Activated CD4-positive, alpha-beta T cell treated with anti-CD3 and anti-CD28 coated beads, Interleukin-2, amount 50 U/mL, for 24 hours (primary cell): Measurements from ENCODE around the gene NLRP9.

ENCODE experiments used
- DNase-seq, 2 donors: peaks; one replicate each; pipeline ENCODE4 v3.0.0-alpha.2; 2020; ENCODE audit warnings: low read depth in 1 of 2, low spot score in 1 of 2

NLRP9 gene

DNA sequence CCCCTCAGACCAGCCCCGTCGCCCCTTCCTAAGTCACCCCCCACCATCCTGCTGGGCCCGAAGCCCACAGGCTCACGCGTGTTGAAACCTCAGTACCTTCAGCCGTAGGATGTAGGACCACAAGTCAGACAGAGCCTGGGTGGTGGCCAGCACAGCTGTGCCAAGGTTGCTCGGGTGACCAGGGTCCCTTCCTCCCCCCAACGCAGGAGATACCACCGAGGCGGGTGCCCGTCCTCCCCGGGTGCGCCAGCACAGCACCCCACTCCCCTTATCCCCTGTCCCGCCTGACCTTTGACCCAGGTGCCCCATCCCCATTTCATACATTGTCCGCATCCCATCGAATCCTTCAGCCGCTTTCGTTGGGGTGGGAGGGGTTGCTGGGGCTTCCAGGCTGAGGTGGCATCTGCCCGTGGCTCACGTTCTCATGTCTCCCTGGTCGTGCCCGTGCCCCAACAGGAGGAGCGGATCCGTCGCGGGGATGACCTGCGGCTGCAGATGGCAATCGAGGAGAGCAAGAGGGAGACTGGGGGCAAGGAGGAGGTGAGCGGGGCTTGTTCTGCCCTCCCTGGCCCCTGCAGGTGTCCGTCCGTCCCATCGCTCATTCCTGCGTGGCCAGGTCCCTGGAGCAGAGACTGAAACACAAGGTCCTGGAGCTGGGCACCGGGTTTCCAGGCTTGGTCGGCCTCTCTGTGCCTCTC, 48.6 kb downstream of the NLRP9 start:
- no peak for DNase-seq

DNA sequence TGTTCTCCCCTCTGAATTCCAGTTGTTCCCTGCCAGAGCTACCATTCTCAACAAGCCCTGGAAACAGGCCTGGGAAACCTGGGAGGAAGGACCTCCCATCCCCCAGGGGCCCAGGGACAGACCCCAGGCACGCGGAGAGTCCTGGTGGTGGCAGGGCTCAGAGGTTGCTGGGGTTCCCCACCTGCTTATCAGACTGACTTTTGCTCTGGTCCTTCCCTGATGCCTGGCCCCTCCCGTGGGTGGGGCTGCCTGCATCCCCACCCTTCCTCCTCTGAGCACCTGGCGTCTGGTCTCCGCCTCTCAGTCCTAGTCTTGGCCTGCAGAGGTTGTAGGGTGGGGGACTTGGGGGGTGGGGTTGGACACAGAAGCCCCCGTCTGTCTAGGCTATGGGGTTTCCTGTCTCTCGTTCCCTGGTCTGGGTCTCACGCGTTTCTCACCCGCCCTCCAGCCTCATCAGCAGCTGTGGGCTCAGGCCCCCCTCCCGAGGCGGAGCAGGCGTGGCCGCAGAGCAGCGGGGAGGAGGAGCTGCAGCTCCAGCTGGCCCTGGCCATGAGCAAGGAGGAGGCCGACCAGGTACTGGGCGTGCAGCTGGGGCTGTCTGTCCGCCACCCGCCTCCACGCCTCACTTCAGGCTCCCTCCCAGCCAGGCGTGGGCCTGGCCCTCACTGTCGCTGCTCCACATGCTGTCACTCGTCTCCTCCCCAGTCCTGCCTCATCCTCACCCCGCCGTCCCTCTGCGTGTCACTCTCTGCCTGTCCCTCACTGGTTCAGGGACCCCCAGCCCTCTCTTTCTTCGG, 49.6 kb downstream of the NLRP9 start:
- no peak for DNase-seq

DNA sequence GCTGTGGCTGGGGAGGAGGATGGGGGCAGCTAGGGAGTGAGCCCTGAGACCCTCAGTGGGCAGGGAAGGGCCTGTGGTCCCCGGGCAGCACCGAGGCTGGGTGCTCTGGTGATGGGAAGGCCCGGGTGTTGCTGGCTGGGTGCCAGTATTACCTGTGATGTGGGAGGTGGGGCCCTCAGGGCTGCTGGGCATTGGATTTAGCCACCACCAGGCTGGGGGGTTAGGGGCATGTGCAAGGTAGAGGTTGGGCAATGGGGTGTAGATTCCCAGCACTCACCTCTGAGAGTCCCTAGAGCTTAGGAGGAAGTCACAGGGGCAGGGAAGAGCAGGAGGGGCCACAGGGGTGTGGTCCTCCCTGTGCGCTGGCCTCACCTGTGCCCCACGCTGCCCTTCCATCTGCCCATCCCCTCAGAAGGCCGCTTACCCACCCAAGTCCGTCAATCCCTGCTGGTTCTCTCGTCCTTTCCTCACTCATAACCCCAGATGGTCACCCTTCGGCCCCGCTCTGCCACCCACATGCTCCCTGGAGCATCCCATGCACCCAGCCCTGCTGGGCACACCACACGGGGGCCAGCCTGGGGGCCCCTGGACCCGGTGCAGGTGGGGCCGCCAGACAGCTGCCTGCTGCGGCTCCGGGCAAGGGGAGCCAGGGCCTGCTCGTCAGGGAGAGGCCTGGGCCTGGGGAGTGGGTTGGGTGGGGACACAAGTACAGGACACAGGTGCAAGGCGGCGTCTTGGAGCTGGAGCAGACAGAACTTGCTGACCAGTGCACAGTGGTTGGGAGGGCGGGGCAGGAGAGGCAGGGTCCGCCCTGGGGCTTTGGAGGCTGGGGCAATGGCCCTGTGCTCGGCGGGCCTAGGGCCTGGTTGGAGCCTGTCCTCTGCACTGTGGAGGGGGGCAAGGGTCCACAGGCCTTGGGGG, 50.7 kb downstream of the NLRP9 start:
- DNase-seq = no peak

DNA sequence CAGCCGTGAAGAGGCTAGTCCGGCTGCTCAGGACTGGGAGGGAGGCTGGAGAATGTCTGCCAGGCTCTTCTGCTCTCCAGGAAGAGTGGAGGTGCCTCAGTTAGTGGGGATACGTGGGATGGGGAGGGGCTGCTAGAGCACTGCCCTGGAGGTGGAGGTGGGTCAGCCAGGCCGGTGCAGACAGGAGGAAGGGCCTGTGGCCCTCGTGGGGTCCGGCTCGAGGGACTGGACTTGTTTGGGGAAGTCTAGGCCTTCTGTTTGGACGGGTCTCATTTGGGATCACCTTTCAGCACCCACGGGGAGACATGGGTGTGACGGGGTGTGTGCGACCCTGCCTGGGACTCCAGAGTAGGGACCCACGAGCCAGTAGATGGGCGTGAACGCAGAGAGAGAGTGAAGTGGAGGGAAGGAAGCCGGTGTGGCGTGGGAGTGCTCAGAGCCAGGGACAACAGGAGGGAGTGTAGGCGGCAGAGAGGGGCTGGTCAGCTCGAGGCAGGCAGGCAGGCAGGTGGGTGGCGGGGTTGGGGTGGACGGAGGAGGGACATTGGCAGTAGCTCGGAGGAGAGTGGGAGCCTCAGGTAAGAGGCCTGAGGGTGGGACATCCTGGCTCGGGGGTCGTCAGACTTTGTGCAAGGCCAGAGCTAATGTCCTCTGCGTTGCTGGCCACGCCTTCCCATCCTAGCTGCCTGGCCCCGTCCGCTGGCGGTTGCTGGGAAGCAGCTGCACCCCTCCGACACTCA, 51.7 kb downstream of the NLRP9 start:
- no peak for DNase-seq

DNA sequence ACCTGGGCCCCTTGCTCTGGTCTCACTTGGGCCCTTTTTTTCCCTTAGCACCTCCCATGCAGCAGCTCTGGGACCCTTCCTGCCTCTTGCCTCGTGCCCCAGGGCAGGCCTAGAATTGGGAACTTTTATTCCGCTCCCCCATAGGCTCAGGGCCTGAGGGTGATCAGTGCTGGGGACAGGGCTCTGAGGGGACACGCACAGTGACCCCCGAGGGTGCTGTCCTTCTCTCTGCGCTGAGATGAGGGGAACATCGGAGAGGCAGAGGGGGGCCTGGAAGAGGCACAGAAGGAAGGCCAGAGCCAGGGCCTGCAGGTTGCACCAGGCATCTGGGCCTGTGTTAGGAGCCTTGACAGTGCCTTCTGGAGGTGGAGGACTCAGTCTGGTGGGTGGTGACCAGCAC, 52.4 kb downstream of the NLRP9 start:
- no peak for DNase-seq

DNA sequence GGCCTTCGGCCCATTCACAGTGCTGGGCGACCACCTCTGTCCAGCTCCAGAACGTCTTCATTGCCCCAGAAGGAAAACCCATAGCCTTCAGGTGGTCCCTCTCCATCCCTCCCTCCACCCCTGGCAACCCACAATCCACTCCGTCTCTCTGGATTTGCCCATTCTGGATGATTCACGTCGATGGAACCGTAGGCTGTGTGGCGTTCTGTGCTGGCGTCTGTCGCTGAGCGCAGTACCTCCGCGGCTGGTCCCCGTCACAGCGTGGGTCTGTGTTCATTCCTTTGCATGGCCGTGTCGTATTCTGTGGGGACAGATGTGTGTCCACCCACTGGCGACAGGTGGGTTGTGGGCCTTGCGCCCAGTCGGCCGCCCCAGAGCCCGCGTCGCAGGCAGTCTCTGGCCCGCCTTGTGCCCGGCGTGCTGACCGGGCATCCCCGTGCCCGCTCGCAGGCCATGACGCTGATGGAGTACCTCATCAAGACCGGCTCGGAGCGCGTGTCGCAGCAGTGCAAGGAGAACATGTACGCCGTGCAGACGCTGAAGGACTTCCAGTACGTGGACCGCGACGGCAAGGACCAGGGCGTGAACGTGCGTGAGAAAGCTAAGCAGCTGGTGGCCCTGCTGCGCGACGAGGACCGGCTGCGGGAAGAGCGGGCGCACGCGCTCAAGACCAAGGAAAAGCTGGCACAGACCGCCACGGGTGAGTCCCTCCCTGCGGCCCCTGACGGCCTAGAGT, 53.1 kb downstream of the NLRP9 start:
- no peak for DNase-seq

DNA sequence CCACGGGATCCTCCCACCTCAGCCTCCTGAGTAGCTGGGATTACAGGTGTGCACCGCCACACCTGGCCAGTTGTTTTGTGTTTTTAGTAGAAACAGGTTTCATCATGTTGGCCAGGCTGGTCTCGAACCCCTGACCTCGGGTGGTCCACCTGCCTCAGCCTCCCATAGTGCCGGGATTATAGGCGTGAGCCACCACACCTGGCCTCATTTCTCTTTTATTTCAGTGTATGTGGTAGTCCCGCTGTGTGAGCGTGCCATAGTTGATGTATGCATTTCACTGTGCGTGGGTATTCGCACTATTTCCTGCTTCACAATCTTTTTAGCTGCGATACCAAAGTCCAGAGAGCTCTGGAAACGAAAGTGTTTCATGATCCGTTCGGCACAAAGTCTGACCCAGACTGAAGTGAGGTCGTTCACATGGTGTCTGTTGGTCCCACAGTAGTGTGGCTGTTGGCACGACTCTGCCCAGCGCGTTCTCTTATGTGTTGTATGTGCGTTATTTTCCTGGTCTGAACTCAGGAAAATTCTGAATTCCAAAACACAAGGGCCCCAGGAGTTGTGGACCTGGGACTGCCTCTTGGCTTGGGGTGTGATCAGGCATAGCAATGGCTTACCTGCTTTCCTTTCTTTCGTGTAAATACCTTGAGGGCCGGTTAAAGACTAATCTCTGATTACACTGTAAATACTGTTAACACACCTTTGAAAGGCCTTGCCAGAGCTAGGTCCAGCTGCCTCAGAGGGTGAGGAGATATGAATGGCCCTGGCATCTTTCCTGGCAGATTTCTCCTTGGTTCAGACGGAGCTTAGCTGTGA, 54.5 kb downstream of the NLRP9 start:
- no peak for DNase-seq

DNA sequence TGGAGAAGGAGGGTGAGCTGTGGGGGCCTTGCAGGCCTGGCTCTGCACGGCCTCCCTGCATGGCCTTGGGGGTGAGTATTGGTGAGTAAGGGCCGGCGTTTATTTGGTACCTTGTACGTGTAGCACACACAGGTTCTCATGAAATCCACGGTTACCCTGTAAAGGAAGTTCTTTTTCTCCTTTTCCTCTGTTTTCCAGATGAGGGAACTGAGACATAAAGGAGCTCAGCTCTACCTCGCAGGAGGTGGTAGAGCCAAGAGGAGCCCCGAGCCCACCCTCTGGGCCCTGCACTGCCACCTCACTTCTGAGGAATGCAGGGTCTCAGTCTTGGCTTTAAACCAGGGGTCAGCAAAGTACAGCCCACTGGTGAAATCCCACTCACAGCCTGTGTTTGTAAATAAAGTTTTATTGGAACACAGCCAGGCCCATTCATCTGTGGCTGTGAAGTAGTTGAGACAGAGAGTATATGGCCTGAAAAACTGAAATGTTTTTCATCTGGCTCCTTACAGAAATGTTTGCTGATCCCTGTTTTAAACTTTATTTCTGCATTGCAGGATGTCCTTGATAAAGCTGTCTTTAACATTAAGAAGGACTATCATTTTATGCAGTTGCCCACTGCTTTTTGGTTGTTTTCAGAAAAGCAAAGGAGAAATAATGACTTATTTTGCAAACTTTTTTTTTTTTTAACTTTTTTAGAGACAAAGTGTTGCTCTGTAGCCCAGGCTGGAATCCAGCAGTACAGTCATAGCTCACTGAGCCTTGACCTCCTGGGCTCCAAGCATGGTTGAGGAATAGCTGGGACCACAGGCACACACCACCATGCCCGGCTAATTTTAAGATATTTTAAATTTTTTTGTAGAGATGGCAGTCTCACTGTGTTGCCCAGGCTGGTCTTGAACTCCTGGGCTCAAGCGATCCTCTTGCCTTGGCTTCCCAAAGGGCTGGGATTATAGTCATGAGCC, 56.8 kb downstream of the NLRP9 start:
- no peak for DNase-seq

DNA sequence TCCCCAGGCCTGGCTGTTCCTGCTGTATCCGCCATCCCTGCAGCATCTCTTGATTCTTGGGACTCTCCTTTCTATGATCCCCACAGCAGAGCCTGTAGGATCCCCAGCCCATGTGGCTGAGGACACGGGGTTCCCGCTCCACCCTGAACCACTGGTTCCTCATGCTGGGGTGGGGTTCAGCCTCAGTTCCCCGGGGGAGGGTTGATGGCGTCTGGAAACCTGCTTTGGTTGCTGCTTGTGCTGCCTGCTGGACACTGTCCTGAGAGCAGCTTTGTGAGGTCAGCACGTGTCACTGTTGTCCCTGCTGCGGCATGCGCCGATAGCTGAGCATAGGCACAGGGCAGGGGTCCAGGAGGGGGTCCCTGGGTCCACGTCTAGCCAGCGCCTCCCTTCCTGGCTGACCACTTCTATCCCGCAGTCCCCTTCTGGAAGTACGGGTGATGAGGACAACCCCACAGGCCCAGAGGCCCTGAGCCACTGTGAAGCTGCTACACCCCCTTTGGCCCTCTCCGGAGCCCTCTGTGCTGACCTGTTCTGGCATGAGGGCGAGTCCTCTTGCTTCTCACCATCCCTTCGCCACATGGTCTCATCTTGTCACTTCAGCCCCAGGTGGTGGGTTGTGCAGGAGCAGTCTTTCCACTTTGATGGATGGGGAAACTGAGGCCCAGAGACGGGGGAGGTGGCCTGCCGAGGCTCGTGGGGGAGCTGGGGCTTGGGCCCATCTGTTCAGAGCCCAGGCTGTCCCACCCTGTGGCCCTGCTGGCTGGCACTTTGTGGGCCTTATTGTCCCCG, 57.7 kb downstream of the NLRP9 start:
- DNase-seq = no peak

DNA sequence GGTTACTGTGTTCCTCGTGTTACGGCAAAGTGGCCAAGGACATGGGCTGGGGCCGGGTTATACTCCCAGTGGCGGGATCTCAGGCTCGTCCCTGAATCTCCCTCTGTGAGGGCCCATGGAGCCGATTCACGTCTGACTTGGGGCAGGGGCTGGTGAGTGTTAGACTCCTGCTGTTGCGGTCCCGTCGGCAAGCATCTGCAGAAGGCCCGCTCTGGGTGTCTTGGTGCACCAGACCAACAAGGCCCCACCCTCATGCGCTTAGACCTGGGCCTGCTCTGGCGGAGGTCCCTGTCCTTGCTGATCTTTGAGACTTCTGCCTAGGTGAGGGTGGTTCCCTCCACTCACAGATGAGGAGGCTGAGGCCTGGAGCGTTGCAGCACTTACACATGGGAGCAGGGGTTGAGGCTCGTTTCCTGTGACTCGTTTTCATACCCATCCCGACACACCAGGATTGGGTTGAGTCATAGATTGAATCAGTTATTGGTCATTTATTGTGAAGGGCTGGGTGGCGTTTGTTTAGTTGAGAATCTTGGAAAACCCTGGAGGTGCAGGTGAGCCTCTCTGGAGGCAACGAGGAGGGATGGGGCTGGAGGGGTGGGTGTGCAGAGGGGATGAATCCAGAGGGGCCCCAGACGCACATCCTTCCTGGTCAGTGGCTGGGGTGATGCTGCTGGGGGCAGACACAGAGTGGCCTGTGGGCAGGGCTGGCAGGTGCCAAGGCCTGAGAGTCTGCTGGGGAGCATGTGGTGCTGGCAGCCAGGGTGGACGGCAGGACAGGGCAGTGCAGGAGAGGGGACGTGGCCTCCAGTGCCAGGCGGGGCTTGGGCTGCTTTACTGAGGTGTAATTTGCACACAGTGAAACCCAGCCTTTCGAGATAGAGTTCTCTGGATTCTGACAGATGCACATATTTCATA, 58.6 kb downstream of the NLRP9 start:
- DNase-seq = no peak

DNA sequence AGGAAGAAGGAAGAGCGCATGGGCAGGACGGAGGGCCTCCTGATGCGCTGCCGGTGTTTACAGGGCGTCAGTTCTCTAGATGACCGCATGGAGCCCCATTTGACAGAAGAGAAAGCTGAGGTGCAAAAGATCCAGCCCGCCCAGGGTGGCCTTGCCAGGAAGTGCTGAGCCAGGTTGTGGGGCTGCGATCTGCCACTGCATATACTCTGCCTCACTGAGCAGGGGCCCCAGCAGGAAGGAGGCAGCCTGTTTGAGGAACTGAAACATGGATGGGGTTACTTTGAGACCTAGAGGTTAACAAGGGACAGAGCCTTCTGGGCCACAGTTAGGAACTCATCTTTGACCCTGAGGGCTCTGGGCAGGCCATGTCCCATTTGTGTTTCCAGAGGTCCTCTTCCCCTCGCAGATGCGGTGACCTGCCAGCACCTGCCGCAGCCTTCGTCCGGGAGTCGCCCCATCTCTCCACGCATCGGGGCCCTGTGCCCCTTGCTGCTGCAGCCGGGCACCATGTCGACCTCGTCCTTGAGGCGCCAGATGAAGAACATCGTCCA, 60.0 kb downstream of the NLRP9 start:
- DNase-seq = no peak

DNA sequence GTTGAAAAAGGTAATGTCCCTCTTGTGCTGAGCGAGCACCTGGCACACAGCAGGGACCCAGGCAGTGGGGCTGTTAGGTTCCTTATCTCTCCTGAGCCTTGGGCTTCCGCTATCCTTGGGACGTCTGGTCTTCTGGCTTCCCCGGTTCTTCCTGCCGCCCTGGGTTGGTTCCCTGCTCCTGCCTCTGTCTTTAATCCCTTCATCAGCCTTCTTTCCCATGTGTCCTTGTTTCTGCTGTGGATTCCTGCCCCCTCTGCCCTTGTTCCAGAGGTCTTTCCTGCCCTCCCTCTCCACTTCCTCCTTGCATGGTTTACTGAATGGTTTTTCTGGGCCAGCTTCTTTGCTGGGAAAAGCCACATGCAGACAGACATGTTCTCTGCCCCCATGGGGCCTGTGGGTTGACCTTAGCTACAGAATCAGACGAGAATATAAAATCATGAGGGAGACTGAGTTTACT, 60.6 kb downstream of the NLRP9 start:
- DNase-seq = no peak

DNA sequence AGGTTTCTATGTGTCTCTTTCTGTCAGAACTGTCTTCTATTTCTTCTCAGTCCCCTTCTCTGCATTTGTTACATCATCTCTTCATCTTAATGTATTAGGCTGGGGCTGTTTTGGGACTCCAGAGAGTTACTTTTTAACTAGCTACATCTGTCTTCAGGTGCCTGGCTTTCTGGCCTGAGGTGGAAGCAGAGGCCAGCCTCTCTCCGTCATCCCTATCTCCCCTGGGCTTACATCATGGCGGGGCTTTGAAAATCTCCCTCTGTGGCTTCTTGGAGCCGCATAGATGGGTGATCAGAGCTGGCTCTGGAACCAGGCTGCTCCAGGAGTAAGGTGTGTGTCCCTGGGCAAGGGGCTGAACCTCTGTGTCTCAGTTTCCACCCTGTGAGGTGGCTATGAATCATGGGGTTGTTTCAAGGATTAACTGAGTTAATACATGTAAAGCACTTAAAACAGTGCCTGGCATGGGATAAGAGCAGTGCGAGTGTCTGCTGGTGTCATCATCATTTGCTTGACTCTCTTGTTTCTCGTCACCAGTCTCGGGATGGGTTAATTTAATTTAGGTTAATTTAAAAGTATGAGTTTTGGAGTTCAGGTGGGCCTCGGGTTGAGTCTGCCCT, 61.2 kb downstream of the NLRP9 start:
- no peak for DNase-seq

DNA sequence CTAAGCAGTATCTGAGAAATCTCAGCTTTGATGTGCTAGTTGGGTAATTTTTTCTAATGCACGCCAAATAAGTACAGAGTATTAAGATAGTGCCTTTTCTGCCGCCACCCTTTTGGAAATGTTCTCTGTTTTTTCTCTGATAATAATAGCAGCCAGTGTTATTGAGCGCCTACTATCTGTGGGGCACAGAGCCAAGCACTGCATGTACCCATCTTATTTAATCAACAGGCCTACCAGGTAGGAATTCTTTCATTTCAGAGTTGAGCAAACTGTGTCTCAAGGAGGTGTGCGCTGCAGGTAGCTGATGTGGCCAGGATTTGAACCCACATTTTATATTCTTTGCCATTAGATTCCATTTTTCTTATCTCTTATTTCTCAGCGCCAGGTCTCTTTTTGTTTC, 61.8 kb downstream of the NLRP9 start:
- DNase-seq = no peak

DNA sequence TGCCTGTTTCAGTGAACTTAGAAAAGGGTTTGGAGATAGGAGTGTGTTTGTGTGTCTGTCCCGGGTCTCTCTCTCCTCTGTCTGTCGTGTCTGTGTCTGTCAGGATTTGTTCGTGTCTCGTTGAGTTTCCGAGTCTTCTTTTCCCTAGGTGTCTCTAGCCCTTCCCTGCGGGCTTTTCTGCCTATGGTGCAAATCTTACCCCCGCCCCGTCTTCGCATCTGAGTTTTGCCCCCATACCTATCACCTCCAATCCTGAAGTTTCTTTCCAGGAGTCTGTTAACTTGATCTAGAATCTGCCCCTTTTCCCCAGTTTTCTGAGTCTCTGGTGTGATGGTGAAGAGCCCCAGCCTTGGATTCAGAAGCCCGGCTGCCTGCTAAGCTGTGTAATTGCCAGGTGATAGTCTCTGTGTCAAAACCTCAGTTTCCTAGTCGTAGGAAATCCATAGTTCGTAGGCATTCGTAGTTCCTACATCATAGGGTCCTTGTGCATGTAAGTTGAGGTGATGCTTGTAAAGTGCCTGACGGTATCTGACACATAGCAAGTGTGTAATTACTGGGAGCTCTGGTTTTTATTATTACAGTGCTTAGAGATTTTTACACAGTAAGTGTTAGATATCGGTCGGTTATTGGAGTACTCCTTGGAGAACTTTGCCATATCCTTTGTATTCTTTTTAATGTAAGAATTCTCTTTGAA, 62.4 kb downstream of the NLRP9 start:
- no peak for DNase-seq
